ENCODE measurements around the gene ATP6V1B1. TPM values are rescaled to one million over a fixed set of nuclear protein-coding genes. Genes with fewer than 3 reads are reported as not detected.

Gene ATP6V1B1
- total RNA-seq, 6 experiments from 2014 or later: 0.44 TPM; not detected in 5

- no peaks in the 10 kb centered on the region for H3K9me3 ChIP-seq
- H3K27me3 ChIP-seq: no peaks in the 10 kb centered on the region
- TF ChIP-seq POLR2A (IDR thresholded peaks at IDR 0.05): no peak
- no peak for TF ChIP-seq CTCF (IDR thresholded peaks at IDR 0.05)
- intact Hi-C loops (cut with DNase I): no loop called here
- no peaks in the 10 kb centered on the region for H3K4me1 ChIP-seq
- H3K4me3 ChIP-seq: no peak overlapping the region
- no peak overlapping the region for H3K27ac ChIP-seq
- H3K36me3 ChIP-seq: no peaks in the 10 kb centered on the region
- no peak for ATAC-seq
- DNase-seq: peak in 2 of 3 donors; percentile 27 to 39
- 62% methylated on average over 2 of the region's 10 CpGs for WGBS (ENCODE audit: insufficient coverage, low coverage, low lambda C conversion rate, missing lambda C conversion rate)
Measured at GRCh38 chr2:70936979-70937811, 1.5 kb downstream of the ATP6V1B1 start.

GRCh38 chr2:70937866-70938585, 2.3 kb downstream of the ATP6V1B1 start:
- Histone ChIP-seq H3K36me3 (no peaks in the 10 kb centered on the region), H3K4me1 (no peaks in the 10 kb centered on the region), H3K4me3 (no peak overlapping the region), H3K27ac (no peak overlapping the region), H3K27me3 (no peaks in the 10 kb centered on the region), H3K9me3 (no peaks in the 10 kb centered on the region)
- ATAC-seq (no peak), DNase-seq (peak in 2 of 3 donors; percentile 26 to 37)
- no peak for TF ChIP-seq CTCF (IDR thresholded peaks at IDR 0.05)
- no peak for TF ChIP-seq POLR2A (IDR thresholded peaks at IDR 0.05)
- 67% methylated on average over 6 of the region's 10 CpGs for WGBS (ENCODE audit: insufficient coverage, low coverage, low lambda C conversion rate, missing lambda C conversion rate)
- intact Hi-C loops (cut with DNase I): no loop called here

- WGBS (ENCODE audit: insufficient coverage, low coverage, low lambda C conversion rate, missing lambda C conversion rate): 64% methylated on average over 3 of the region's 3 CpGs
- H3K27ac ChIP-seq: no peak overlapping the region
- DNase-seq: peak in 2 of 3 donors; percentile 27 to 39
Measured at GRCh38 chr2:70938586-70938950, 2.9 kb downstream of the ATP6V1B1 start.

More at GRCh38 chr2:70938586-70938950, 2.9 kb downstream of the ATP6V1B1 start:
- Histone ChIP-seq H3K36me3 (no peaks in the 10 kb centered on the region), H3K27me3 (no peaks in the 10 kb centered on the region), H3K4me3 (no peak overlapping the region), H3K9me3 (no peaks in the 10 kb centered on the region), H3K4me1 (no peaks in the 10 kb centered on the region)
- TF ChIP-seq POLR2A (IDR thresholded peaks at IDR 0.05) (no peak), CTCF (IDR thresholded peaks at IDR 0.05) (no peak)
- intact Hi-C loops (cut with DNase I): no loop called here
- ATAC-seq: no peak
